NCI-H2196 (cell line): ENCODE results near the gene VSX2.
A peak's percentile ranks its signal among the peaks of the same experiment; 100 is the strongest.
"Not testable (repeated sequence)": the region's sequence is repeated elsewhere in the genome, so short reads cannot be mapped to it uniquely, and the experiment has no call there.

Source experiments
- DNase-seq: peaks from one replicate; lab custom pipeline; 2025; ENCODE audit not compliant: unreplicated experiment; lab: John Stamatoyannopoulos, UW

Gene VSX2

GRCh38 chr14:74258764-74259035, 19.5 kb downstream of the VSX2 start:
- DNase-seq = no peak

GRCh38 chr14:74259513-74259912, 20.3 kb downstream of the VSX2 start:
- DNase-seq = no peak

DNA sequence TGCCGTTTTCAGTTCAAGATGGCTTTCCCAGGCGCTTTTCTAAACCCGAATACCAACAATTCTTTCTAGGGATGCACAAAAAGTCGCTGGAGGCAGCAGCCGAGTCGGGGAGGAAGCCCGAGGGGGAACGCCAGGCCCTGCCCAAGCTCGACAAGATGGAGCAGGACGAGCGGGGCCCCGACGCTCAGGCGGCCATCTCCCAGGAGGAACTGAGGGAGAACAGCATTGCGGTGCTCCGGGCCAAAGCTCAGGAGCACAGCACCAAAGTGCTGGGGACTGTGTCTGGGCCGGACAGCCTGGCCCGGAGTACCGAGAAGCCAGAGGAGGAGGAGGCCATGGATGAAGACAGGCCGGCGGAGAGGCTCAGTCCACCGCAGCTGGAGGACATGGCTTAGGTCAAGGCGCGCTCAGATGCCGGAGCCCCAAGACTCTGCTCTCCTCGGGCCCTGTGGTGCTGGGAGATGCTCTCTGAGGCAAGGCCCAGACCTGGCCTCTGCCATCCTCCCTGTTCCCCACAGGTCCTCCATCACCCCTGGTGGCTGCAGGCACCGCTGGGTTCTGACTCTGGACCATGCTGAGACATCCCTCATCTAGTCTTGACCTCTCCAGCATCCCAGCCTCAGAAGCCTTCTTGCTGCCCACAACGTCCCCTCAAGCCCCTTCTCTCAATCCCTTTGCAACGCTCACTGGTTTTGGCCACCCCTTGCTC, 21.4 kb downstream of the VSX2 start:
- DNase-seq = no peak

DNA sequence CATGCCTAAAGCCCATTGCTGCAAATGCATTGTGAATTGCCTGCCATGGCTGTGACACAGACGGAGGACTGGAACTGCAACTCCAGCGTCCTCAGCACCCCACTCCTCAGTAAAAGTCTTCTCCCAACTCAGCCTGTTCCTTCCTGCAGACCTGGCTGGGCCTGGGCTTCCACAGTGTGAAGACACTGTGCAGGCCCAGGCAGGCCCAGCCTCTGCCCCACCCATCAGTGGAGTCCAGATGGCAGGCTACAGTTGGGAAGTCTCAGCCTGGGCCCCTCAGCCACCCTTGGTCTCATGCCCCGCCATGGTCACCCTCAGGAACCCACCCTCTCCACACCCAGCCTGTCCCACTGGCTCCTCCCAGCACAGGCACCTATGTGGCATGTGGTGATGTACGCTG, 22.0 kb downstream of the VSX2 start:
- no peak for DNase-seq

DNA sequence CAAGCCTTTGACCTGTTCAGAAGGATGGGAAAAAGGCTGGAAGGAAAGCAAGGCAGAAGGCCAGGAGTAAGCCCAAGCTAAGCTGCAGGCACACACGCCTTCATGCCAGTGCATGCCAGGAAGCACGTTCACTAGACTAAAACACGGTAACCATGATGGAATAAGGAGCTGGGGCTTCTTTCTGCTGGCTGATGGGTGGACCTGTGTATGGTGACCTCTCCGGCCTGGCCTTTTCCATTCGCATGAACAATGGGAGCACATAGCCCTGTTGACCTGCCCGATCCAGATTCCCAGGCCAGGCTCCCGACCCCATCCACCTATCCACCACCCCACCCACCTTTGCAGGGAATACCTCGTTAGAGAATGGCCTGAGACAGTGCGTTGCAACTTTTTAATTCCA, 22.8 kb downstream of the VSX2 start:
- DNase-seq = no peak

DNA sequence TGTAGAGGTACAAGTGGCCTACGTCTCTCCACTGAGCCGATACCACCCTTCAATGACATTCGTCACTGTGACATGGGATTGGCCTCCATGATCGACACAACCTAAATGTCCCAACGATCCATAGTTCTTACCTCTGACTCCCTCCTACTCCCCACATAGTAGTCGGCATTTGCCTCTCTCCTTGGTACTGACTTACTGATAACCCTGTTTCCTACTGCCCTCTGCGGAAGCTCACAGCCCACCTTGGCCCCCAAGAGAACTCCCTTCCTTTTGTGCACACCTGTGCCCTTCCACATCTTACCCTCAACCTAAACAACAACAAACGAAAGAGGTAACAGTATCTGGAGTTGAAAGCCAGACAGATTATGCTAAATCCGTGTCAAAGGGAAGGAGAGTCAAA, 23.9 kb downstream of the VSX2 start:
- no peak for DNase-seq

- no peak for DNase-seq
These were observed 24.7 kb downstream of the VSX2 start for GRCh38 chr14:74263921-74264320.

- no peak for DNase-seq
These were observed 26.2 kb downstream of the VSX2 start for GRCh38 chr14:74265301-74265965.

DNA sequence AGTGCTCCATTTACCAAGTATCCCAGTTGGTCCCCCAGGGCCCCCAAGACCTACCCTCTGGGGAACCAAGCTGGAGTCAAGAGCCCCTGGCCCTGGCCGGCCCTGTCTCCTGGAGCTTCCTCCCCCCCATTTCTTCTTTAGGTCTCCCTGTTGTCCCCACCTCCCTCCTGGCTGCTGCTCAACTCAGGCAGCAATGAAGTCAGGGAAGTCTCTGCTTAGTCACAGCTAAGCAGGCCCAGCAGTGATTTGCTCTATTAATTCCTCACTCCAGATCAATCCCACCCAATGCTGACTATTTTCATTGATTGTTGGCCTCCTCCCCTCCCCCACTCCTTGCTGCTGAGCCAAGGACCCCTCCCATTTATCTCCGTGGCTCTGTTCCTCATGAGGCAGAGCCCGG, 28.3 kb downstream of the VSX2 start:
- no peak for DNase-seq

- not testable (repeated sequence) for DNase-seq
These were observed 31.3 kb downstream of the VSX2 start for GRCh38 chr14:74270382-74271177.

GRCh38 chr14:74271365-74271764, 32.1 kb downstream of the VSX2 start:
- no peak for DNase-seq

- DNase-seq = no peak
These were observed 36.1 kb downstream of the VSX2 start for GRCh38 chr14:74275241-74275841.

DNA sequence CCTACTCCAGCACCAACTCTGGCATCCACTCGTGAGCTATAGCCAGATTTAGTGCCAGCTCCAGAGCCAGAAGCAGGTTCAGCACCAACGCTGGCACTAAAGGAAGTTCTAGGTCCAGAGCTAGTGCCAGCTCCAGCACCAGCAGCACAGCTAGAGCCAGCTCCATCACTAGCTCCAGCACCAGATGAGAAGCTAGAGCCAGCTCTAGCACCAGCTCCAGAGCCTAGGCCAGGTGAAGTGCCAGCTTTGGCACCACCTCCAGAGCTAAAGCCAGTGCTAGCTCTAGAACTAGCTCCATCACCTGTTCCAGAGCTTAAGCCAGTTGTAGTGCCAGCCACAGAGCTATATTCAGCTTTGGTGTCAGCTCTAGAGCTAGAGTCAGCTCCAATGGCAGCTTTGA, 38.8 kb downstream of the VSX2 start:
- no peak for DNase-seq

- DNase-seq = no peak
These were observed 41.8 kb downstream of the VSX2 start for GRCh38 chr14:74281069-74281468.

DNA sequence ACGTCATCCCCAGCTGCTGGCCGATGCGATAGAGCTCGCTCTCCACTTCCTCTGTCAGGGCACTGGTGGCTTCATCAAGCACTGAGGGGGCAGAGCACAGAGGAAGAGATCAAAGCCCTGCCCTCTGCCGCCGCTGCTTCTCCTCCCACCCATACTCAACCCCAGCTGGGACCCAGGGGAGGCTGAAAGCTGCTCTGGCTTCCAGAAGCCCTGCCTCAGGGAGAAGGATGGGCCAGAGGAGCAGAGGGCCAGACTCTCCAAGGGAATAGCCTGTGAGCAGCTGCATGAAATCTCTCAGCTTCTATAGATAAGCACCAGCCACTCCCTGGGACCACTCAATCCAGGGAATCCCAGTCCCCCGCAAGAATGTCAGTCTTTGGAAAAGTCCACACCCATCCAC, 47.5 kb downstream of the VSX2 start:
- DNase-seq = no peak

- no peak for DNase-seq
These were observed 50.6 kb downstream of the VSX2 start for GRCh38 chr14:74289801-74290200.

- peak; percentile 32 for DNase-seq
These were observed 51.2 kb downstream of the VSX2 start for GRCh38 chr14:74290415-74290814.

GRCh38 chr14:74292061-74292460, 52.8 kb downstream of the VSX2 start:
- DNase-seq = no peak

DNA sequence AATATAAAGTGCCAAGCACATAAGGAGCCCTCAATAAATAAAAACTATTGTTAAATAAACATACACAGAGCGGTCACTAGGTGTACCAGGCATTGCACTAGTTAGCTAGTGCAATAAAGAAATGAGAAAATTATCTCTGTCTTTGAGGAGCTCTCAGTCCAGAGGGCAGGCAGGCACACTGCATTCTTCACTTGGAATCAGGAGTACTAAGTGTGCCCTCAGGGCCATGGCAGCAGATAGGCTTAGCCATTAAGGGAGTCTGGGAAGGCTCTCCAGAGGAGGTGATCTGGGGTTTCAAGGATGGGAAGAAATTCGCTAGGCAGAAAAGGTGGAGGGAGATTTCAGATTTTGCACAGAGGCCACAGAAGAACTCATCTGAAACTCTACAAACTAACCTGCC, 54.4 kb downstream of the VSX2 start:
- no peak for DNase-seq

DNA sequence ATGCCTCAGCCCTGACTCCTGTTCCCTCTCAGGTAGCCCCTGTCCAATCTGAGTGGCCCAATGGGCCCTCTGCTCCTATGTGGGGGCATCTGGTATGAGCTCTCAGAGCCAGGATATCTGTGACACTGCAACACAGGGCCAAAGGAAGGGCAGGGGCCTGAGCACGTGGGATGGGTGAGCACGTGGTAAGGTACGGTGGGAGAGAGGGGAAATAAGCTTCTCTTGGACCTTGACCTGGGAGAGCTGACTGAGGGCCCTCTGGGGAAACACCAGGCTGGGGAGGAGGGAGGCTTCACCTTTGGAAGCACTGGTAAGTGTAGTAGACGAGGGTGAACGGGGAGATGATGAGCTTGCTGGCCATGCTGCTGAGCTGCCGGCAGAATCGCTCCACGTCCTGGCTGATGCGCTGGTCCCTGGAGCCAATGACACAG, 56.8 kb downstream of the VSX2 start:
- DNase-seq = no peak

- no peak for DNase-seq
These were observed 58.7 kb downstream of the VSX2 start for GRCh38 chr14:74297986-74298385.

DNA sequence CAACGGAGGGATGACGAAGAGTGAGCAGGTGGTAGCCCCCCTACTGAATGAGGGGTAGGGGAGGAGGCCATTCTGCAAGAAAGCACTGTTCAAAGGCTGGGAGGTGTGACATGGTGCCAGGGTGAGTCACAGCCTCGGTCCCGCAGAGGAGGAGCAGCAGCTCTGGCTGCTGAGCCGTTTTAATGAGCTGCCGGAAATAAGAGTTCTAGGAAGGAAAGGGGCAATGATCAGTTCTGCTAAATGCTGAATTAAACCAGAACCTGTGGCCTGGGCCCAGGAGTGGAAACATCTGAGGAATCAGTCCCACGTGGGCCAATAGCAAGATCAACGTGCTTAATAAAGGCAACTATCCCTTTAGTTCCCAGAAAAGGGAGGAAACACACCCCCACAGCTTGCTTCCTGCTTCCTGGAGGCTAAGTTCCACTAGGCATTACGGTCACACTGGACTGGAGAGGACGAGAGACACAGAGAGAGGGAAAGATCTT, 59.9 kb downstream of the VSX2 start:
- DNase-seq = no peak
